ENCODE results near the gene ZC3HAV1.

DNA sequence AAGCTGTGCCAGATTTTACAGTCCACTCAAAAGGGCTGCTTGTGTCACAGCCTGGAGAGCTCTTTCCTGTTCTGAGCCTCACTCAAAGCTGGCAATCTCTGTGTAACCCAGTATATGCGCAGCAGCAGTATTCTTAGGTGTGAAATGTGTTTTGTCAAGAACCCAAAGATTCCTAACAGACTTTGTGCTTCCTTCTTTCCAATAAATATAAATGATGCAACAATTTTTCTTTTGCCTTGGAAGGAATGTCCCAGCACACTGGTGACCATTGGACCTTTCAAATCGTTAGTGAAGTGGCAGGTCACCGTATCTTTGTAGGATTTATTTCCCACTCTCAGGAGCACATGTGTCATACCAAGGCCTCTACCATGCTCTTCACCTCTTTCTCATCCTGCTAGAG lies 5.6 kb upstream of the ZC3HAV1 start:
- no peak for TF ChIP-seq ZNF121 (CRISPR knock-in tag; conservative IDR thresholded peaks at IDR 0.05)
- no peak for TF ChIP-seq SMARCC2 (IDR thresholded peaks at IDR 0.05; ENCODE audit: low read depth)
- no peak for TF ChIP-seq RFX5 (IDR thresholded peaks at IDR 0.05; ENCODE audit: low read depth, low read length)
- TF ChIP-seq TAF1 (IDR thresholded peaks at IDR 0.05; ENCODE audit: control insufficient read depth, extremely low read depth, insufficient read depth, low read length, severe bottlenecking): no peak
- TF ChIP-seq, protein P1, sequence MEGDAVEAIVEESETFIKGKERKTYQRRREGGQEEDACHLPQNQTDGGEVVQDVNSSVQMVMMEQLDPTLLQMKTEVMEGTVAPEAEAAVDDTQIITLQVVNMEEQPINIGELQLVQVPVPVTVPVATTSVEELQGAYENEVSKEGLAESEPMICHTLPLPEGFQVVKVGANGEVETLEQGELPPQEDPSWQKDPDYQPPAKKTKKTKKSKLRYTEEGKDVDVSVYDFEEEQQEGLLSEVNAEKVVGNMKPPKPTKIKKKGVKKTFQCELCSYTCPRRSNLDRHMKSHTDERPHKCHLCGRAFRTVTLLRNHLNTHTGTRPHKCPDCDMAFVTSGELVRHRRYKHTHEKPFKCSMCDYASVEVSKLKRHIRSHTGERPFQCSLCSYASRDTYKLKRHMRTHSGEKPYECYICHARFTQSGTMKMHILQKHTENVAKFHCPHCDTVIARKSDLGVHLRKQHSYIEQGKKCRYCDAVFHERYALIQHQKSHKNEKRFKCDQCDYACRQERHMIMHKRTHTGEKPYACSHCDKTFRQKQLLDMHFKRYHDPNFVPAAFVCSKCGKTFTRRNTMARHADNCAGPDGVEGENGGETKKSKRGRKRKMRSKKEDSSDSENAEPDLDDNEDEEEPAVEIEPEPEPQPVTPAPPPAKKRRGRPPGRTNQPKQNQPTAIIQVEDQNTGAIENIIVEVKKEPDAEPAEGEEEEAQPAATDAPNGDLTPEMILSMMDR (IDR thresholded peaks at IDR 0.05 in 2 of 3, conservative IDR thresholded peaks at IDR 0.05 in 1 of 3; ENCODE audit: insufficient read depth in 2 of 3, low read depth in 1 of 3, low read length in 3 of 3): no peak
- TF ChIP-seq SMARCA4 (IDR thresholded peaks at IDR 0.05): no peak
- TF ChIP-seq ZBTB43 (CRISPR knock-in tag; IDR thresholded peaks at IDR 0.05): no peak
- TF ChIP-seq BHLHE40 (IDR thresholded peaks at IDR 0.05; ENCODE audit: low read length): no peak
- no peak for TF ChIP-seq YY1 (IDR thresholded peaks at IDR 0.05; ENCODE audit: borderline replicate concordance in 1 of 3, control insufficient read depth in 1 of 3, extremely low read depth in 1 of 3, insufficient read depth in 3 of 3, insufficient read length in 1 of 3, insufficient replicate concordance in 2 of 3, low read depth in 1 of 3, low read length in 2 of 3)
- no peak for TF ChIP-seq PCBP1 (IDR thresholded peaks at IDR 0.05; ENCODE audit: low read depth, low read length, poor library complexity, severe bottlenecking)

Measured in K562 (cell line).